Liver (tissue), 9 donors: ENCODE data around the gene HTR2A. TPM values are rescaled to one million over a fixed set of nuclear protein-coding genes. Genes with fewer than 3 reads are reported as not detected.

ENCODE experiments used
- DNase-seq: peaks from one replicate; pipeline ENCODE4 v3.0.0-alpha.2; 2017; ENCODE audit warnings: low spot score
- H3K27ac ChIP-seq, 2 donors: one replicate each; pipeline ENCODE4 v1.7.0; 2013; ENCODE audit warnings: inconsistent platforms in 2 of 2, low read length in 2 of 2, control low read depth in 1 of 2, low read depth in 1 of 2, mild to moderate bottlenecking in 1 of 2
- H3K27me3 ChIP-seq, 4 donors: one replicate each; pipeline versions ENCODE4 v1.6.1 to v1.7.0; 2013; ENCODE audit warnings: low read length in 3 of 4, inconsistent platforms in 1 of 4, mild to moderate bottlenecking in 1 of 4, moderate library complexity in 1 of 4; ENCODE audit not compliant: control insufficient read depth in 4 of 4, insufficient read depth in 4 of 4
- H3K36me3 ChIP-seq, 4 donors: one replicate each; pipeline versions ENCODE4 v1.6.1 to v1.7.0; 2013; ENCODE audit warnings: low read length in 3 of 4, mild to moderate bottlenecking in 3 of 4, low read depth in 1 of 4, moderate library complexity in 1 of 4; ENCODE audit not compliant: control insufficient read depth in 4 of 4, insufficient read depth in 3 of 4
- H3K4me1 ChIP-seq, 4 donors: one replicate each; pipeline versions ENCODE4 v1.6.1 to v1.7.0; 2013; ENCODE audit warnings: low read length in 3 of 4, mild to moderate bottlenecking in 3 of 4, moderate library complexity in 1 of 4; ENCODE audit not compliant: control insufficient read depth in 4 of 4, insufficient read depth in 4 of 4
- H3K4me3 ChIP-seq, 3 donors: one replicate each; pipeline versions ENCODE4 v1.6.1 to v1.7.0; 2013; ENCODE audit warnings: low read length in 3 of 3, control low read depth in 1 of 3, low read depth in 1 of 3, mild to moderate bottlenecking in 1 of 3
- H3K9ac ChIP-seq, 2 donors: one replicate each; pipeline ENCODE4 v1.7.0; 2013; ENCODE audit warnings: low read length in 2 of 2, mild to moderate bottlenecking in 2 of 2, moderate library complexity in 2 of 2, control low read depth in 1 of 2, low read depth in 1 of 2
- H3K9me3 ChIP-seq, 4 donors: one replicate each; pipeline versions ENCODE4 v1.6.1 to v1.7.0; 2013; ENCODE audit warnings: low read length in 3 of 4; ENCODE audit not compliant: control insufficient read depth in 4 of 4
- ATF3 ChIP-seq: IDR thresholded peaks from 2 replicates; pipeline ENCODE4 v1.6.1; 2016; ENCODE audit warnings: antibody characterized with exemption
- CTCF ChIP-seq: fragments of 150-350 bp; IDR thresholded peaks from 2 replicates; pipeline ENCODE4 v1.5.1; 2017; ENCODE audit warnings: improper control_type of control experiment, low read depth, low read length; ENCODE audit not compliant: missing input control
- EGR1 ChIP-seq, 2 donors: IDR thresholded peaks; 2 replicates each; pipeline ENCODE4 v1.6.1; 2016 to 2018; ENCODE audit warnings: antibody characterized with exemption in 2 of 2, low read depth in 2 of 2
- FOXA1 ChIP-seq: IDR thresholded peaks from 2 replicates; pipeline ENCODE4 v1.6.1; 2016; ENCODE audit warnings: antibody characterized with exemption
- FOXA2 ChIP-seq: IDR thresholded peaks from 2 replicates; pipeline ENCODE4 v1.6.1; 2016; ENCODE audit warnings: antibody characterized with exemption
- GABPA ChIP-seq, 2 donors: IDR thresholded peaks in 1 of 2; conservative IDR thresholded peaks in 1 of 2; 2 replicates each; pipeline ENCODE4 v1.6.1; 2016; ENCODE audit warnings: antibody characterized with exemption in 2 of 2, mild to moderate bottlenecking in 1 of 2, moderate library complexity in 1 of 2
- HNF4A ChIP-seq, 2 donors: conservative IDR thresholded peaks; 2 replicates each; pipeline ENCODE4 v1.6.1; 2016; ENCODE audit warnings: antibody characterized with exemption in 2 of 2, mild to moderate bottlenecking in 2 of 2
- HNF4G ChIP-seq: IDR thresholded peaks from 2 replicates; pipeline ENCODE4 v1.6.1; 2016; ENCODE audit warnings: antibody characterized with exemption
- NR2F2 ChIP-seq: IDR thresholded peaks from 2 replicates; pipeline ENCODE4 v1.6.1; 2016; ENCODE audit warnings: antibody characterized with exemption
- RAD21 ChIP-seq, 2 donors: IDR thresholded peaks; 2 replicates each; pipeline ENCODE4 v1.6.1; 2016; ENCODE audit warnings: antibody characterized with exemption in 2 of 2, mild to moderate bottlenecking in 2 of 2
- REST ChIP-seq: IDR thresholded peaks from 2 replicates; pipeline ENCODE4 v1.6.1; 2016; ENCODE audit warnings: antibody characterized with exemption, mild to moderate bottlenecking
- RXRA ChIP-seq, 2 donors: IDR thresholded peaks; 2 replicates each; pipeline ENCODE4 v1.6.1; 2017 to 2018; ENCODE audit warnings: antibody characterized with exemption in 2 of 2, mild to moderate bottlenecking in 1 of 2
- SP1 ChIP-seq: IDR thresholded peaks from 2 replicates; pipeline ENCODE4 v1.6.1; 2018; ENCODE audit warnings: antibody characterized with exemption, mild to moderate bottlenecking
- TAF1 ChIP-seq: conservative IDR thresholded peaks from 2 replicates; pipeline ENCODE4 v1.6.1; 2016; ENCODE audit warnings: antibody characterized with exemption, mild to moderate bottlenecking
- YY1 ChIP-seq: IDR thresholded peaks from 2 replicates; pipeline ENCODE4 v1.6.1; 2016; ENCODE audit warnings: antibody characterized with exemption, mild to moderate bottlenecking
- ZBTB33 ChIP-seq: IDR thresholded peaks from 2 replicates; pipeline ENCODE4 v1.6.1; 2016; ENCODE audit warnings: antibody characterized with exemption
- WGBS: extraction: QIAGEN DNeasy Blood & Tissue Kit; methylation state at CpG from one replicate; pipeline ENCODE4 v1.1.7; 2013; 5-methylcytosine and 5-hydroxymethylcytosine counted together
- polyA plus RNA-seq, 2 donors: library from polyadenylated mRNA; stranded (reverse) in 1 of 2; unstranded in 1 of 2; fragments of 200-250 nt in 1 of 2; fragments of >200 nt in 1 of 2; fragmentation: Nextera tagmentation in 1 of 2; extraction: Ambion mirVana in 1 of 2; gene quantifications; one replicate each; pipeline versions ENCODE4 v1.2.1 to v1.2.3, GENCODE V29; 2013 to 2015
- total RNA-seq, 2 donors: library from RNA; depleted of rRNA; stranded (reverse); fragments of >200 nt; gene quantifications; one replicate each; pipeline ENCODE4 v1.2.3, GENCODE V29; 2014
- TF ChIP-seq, protein P1 (sequence below): IDR thresholded peaks from 2 replicates; pipeline ENCODE4 v1.6.1; 2016; ENCODE audit warnings: antibody characterized with exemption
- donor health status: healthy.
- donor health status: healthy.
- donor health status: healthy.
- donor health status: healthy.
- donor health status: healthy.

The HTR2A gene
- total and polyA plus RNA-seq, 4 donors, result under 0.01 to 0.19 (median 0.19) TPM; not detected in 1

DNA sequence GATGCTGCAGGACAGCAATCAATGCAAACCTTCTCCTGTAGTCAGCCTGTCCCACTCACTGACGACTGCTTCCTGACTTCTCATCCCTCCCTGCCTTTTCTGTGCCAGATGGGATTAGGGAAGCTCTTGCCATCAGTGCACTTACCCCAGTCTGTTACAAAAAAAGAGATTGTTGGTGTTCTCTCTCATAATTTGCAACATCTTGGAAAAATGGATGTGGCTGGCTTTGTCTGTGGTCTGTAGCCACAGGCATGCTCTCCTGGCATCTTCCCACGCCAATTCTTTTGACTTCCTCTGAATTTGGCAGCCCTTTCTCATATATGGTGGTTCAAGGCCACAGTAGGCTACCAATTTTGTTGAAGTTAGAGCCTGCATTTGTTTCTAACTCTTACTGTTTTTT, 11.6 kb upstream of the HTR2A start:
- H3K36me3 ChIP-seq, result no peaks in the 10 kb centered on the region
- H3K9ac ChIP-seq, result no peak overlapping the region
- no peak overlapping the region for H3K4me3 ChIP-seq
- H3K4me1 ChIP-seq, result no peaks in the 10 kb centered on the region
- peaks cover 0 to 2% (median 0%) of the 10 kb centered on the region in 4 donors for H3K9me3 ChIP-seq
- TF ChIP-seq GABPA (IDR thresholded peaks at IDR 0.05 in 1 of 2, conservative IDR thresholded peaks at IDR 0.05 in 1 of 2) (no peak), RAD21 (IDR thresholded peaks at IDR 0.05) (no peak), RXRA (IDR thresholded peaks at IDR 0.05) (no peak), FOXA1 (no peak), HNF4G (no peak), NR2F2 (no peak), FOXA2 (no peak), ZBTB33 (no peak), TAF1 (no peak), ATF3 (no peak), YY1 (no peak), EGR1 (IDR thresholded peaks at IDR 0.05; ENCODE audit: low read depth in 2 of 2) (no peak), REST (no peak), SP1 (no peak), CTCF (no peak)
- no peak for DNase-seq
- H3K27ac ChIP-seq, result no peak overlapping the region
- no peaks in the 10 kb centered on the region for H3K27me3 ChIP-seq
- 80% methylated on average over 2 of the region's 2 CpGs for WGBS

- no peaks in the 10 kb centered on the region for H3K9me3 ChIP-seq
- TF ChIP-seq SP1 (no peak), RXRA (IDR thresholded peaks at IDR 0.05) (no peak), HNF4A (conservative IDR thresholded peaks at IDR 0.05) (no peak), NR2F2 (no peak)
- TF ChIP-seq, protein P1, sequence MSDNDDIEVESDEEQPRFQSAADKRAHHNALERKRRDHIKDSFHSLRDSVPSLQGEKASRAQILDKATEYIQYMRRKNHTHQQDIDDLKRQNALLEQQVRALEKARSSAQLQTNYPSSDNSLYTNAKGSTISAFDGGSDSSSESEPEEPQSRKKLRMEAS, result no peak
- H3K4me3 ChIP-seq, result no peak overlapping the region
- DNase-seq, result no peak
- H3K27ac ChIP-seq, result no peak overlapping the region
- H3K27me3 ChIP-seq, result no peaks in the 10 kb centered on the region
- no peak overlapping the region for H3K9ac ChIP-seq
- H3K36me3 ChIP-seq, result no peaks in the 10 kb centered on the region
- no peaks in the 10 kb centered on the region for H3K4me1 ChIP-seq
Observed at GRCh38 chr13:46906405-46906804, 9.6 kb upstream of the HTR2A start.
